Neural crest cell (in vitro differentiated cells): ENCODE measurements around the gene CHDH. TPM values are rescaled to one million over a fixed set of nuclear protein-coding genes. Genes with fewer than 3 reads are reported as not detected.

Experiments
- DNase-seq: peaks from one replicate; pipeline ENCODE4 v3.0.0; 2021; ENCODE audit warnings: low read depth, mixed read lengths, low spot score
- H3K27ac Mint-ChIP-seq: one replicate; pipeline ENCODE4 v1.8.0; 2021; ENCODE audit warnings: mild to moderate bottlenecking, mixed read lengths; ENCODE audit not compliant: unreplicated experiment
- H3K27me3 Mint-ChIP-seq: 2 replicates; pipeline ENCODE4 v1.8.0; 2021; ENCODE audit warnings: low read depth, mild to moderate bottlenecking, mixed read lengths
- H3K36me3 Mint-ChIP-seq: 2 replicates; pipeline ENCODE4 v1.8.0; 2021; ENCODE audit warnings: low read depth, mild to moderate bottlenecking, mixed read lengths
- H3K4me1 Mint-ChIP-seq: 2 replicates; pipeline ENCODE4 v1.8.0; 2021; ENCODE audit warnings: mixed read lengths
- H3K4me3 Mint-ChIP-seq: one replicate; pipeline ENCODE4 v1.8.0; 2021; ENCODE audit warnings: mild to moderate bottlenecking, mixed read lengths
- H3K9me3 Mint-ChIP-seq: 2 replicates; pipeline ENCODE4 v1.8.0; 2021; ENCODE audit warnings: mixed read lengths
- CTCF ChIP-seq: fragments of 200-600 bp; sonication (generic); conservative IDR thresholded peaks from 2 replicates; pipeline ENCODE4 v1.5.0; 2021; ENCODE audit warnings: antibody characterized with exemption, mild to moderate bottlenecking
- total RNA-seq: library from RNA; stranded (reverse); gene quantifications from 2 replicates; pipeline ENCODE4 v1.2.1, GENCODE V29; 2021

Gene CHDH
- total RNA-seq, 1 donor from 2014 or later: 3.0 TPM

- Mint-ChIP-seq H3K9me3 (no peaks in the 10 kb centered on the region), H3K27me3 (peaks cover 3% of the 10 kb centered on the region), H3K27ac (no peak overlapping the region), H3K36me3 (no peaks in the 10 kb centered on the region), H3K4me3 (no peak overlapping the region), H3K4me1 (no peaks in the 10 kb centered on the region)
- no peak for DNase-seq
- TF ChIP-seq CTCF: no peak
Measured at GRCh38 chr3:53768478-53769459, 77.5 kb downstream of the CHDH start.

GRCh38 chr3:53766706-53767105 lies 79.5 kb downstream of the CHDH start:
- Mint-ChIP-seq H3K36me3 (no peaks in the 10 kb centered on the region), H3K4me3 (no peak overlapping the region), H3K4me1 (no peaks in the 10 kb centered on the region), H3K9me3 (no peaks in the 10 kb centered on the region), H3K27ac (no peak overlapping the region), H3K27me3 (peaks cover 3% of the 10 kb centered on the region)
- no peak for TF ChIP-seq CTCF
- no peak for DNase-seq

- no peaks in the 10 kb centered on the region for H3K4me1 Mint-ChIP-seq
Measured at GRCh38 chr3:53765753-53766152, 80.5 kb downstream of the CHDH start.

GRCh38 chr3:53764026-53764775 lies 82.0 kb downstream of the CHDH start:
- no peak for TF ChIP-seq CTCF
- H3K4me1 Mint-ChIP-seq: no peaks in the 10 kb centered on the region
- H3K36me3 Mint-ChIP-seq: no peaks in the 10 kb centered on the region
- H3K9me3 Mint-ChIP-seq: no peaks in the 10 kb centered on the region
- no peak overlapping the region for H3K4me3 Mint-ChIP-seq
- no peak overlapping the region for H3K27ac Mint-ChIP-seq
- no peak for DNase-seq
- no peaks in the 10 kb centered on the region for H3K27me3 Mint-ChIP-seq

More at GRCh38 chr3:53765753-53766152, 80.5 kb downstream of the CHDH start:
- TF ChIP-seq CTCF: no peak
- Mint-ChIP-seq H3K27ac (no peak overlapping the region), H3K4me3 (no peak overlapping the region), H3K36me3 (no peaks in the 10 kb centered on the region), H3K27me3 (peaks cover 3% of the 10 kb centered on the region), H3K9me3 (no peaks in the 10 kb centered on the region)
- no peak for DNase-seq

- Mint-ChIP-seq H3K36me3 (no peaks in the 10 kb centered on the region), H3K4me3 (no peak overlapping the region), H3K27ac (no peak overlapping the region), H3K4me1 (no peaks in the 10 kb centered on the region), H3K27me3 (no peaks in the 10 kb centered on the region), H3K9me3 (no peaks in the 10 kb centered on the region)
- no peak for TF ChIP-seq CTCF
- no peak for DNase-seq
Measured at GRCh38 chr3:53763353-53763752, 82.9 kb downstream of the CHDH start.

Other genes starting within 250 kb of the CHDH start
- 2.4 and 3.1 TPM in 2 replicates for gene IL17RB, start 149 bp upstream of the CHDH start, total RNA-seq
- gene ACTR8, start 35.7 kb upstream of the CHDH start, total RNA-seq: 49.9 and 52.6 TPM in 2 replicates
- 39.2 and 42.5 TPM in 2 replicates for gene SELENOK, start 45.4 kb upstream of the CHDH start, total RNA-seq